GM19023 (cell line): ENCODE measurements around the gene KCNK2.
"Not testable (repeated sequence)": the region's sequence is repeated elsewhere in the genome, so short reads cannot be mapped to it uniquely, and the experiment has no call there.

Experiments
- ATAC-seq: cut with Tn5 transposase; IDR thresholded peaks from one replicate; pipeline ENCODE4 v1.9.1; 2021; ENCODE audit warnings: mild to moderate bottlenecking, moderate library complexity; ENCODE audit not compliant: unreplicated experiment

KCNK2 gene

DNA sequence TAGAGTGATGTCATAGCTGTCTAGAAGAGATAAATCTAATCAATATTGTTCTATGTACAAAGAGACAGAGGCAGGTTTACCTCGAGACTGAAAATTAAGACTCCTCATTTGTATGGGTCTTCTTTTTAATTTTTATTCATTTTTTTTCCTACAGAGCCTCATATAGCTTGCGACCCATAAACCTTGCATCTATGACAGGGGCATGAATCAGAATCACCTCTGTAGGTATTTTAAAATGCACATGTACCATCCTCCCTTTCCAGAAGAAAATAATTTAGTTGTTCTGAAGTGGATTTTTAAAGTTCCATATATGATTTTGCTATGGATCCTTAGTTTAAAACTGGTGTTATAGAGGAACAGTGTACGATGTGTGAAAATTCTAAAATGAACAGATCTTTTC is 64.5 kb downstream of the KCNK2 start:
- ATAC-seq: no peak

DNA sequence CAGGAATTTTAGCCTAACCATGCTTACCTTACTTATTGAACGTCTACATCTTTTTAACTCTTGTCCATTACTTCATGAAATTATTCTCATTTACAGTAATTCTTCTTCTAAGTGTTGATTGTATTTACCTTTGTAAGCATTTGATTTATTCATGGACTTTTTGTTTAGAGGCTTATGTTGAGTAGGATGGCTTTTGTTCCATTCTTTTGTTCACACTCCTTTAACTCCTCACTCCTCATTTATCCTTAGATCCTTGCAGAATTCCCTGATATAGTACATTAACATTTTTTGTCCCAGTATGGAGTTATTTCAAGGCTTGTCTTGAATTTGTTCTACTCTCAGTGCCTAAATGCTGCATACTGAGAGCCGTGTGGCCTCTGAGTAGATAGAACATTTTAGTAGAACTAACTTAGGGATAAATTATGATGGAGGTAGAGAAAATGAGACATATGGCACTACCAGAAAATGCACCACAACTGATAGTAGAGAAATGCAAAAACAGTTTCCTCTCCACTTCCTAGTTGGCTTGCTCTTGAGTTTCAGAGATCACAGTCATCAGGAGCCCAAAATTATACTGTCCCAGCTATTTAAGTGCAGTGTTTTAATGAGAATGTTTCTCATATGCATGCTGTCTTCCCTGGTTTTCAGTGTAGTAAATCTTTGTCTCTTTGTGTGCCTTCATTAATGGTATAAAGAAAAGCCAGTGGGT is 69.5 kb downstream of the KCNK2 start:
- no peak for ATAC-seq

DNA sequence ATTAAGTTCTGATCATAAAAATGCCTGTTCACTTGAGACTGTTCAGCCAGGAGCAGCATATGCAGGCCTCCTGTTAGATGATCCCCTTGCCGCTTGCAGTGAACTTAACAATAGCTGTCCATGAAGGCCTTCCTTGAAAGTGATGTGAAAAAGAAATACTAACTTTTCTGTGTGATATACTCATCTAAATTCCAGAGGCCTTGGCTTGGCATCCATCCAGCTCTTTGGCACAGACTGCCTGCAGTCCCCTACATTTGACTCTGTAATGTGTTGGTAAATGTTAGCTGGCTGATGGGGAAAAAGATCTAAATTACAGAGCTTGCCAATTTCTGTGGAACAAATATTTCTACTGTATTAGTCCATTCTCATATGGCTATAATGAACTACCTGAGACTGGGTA is 73.7 kb downstream of the KCNK2 start:
- ATAC-seq: no peak

DNA sequence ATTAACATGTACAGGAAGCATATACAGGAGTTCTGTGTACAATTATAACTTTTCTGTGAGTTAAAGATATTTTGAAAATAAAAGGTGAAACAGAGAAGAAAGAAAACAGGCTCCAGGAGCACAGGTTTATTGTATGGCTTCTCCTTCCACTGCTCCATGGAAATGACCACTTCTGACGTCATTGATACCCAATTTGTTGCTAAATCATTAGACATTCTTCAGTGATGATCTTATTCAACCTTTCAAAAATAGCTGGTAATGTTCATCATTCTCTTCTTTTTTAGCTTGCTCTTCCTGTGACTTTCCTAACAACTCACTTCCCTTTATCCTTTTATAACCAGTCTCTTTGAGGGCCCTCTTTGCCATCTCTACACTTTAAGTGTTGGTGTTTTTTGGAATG is 77.8 kb downstream of the KCNK2 start:
- no peak for ATAC-seq

DNA sequence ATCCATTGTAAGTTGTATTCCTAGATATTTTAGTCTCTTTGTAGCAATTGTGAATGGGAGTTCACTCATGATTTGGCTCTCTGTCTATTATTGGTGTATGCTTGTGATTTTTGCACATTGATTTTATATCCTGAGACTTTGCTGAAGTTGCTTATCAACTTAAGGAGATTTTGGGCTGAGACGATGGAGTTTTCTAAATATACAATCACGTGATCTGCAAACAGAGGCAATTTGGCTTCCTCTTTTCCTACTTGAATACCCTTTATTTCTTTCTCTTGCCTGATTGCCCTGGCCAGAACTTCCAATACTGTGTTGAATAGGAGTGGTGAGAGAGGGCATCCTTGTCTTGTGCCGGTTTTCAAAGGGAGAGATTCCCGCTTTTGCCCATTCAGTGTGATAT is 80.6 kb downstream of the KCNK2 start:
- ATAC-seq: not testable (repeated sequence)

GRCh38 chr1:215166886-215167285 is 84.3 kb downstream of the KCNK2 start:
- ATAC-seq: no peak

DNA sequence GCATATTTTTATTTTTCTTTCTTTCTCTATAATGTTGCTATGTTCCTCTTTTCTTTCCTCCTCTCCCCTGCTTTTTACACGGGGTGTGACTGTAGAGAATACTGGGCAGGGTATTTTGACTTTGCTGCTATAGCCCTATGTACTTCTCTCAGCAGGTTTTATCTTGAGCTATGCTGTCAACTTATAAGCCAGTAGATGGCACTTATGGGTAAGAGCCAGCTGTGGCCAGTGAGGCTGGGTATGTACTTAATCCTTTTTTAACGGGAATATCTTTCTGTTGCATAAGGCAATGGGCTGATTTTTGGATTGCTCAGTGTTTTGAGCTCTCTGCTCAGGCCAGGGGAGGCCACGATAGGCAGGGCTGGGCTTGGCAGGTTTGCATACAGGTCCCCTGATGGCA is 99.0 kb downstream of the KCNK2 start:
- ATAC-seq: no peak

DNA sequence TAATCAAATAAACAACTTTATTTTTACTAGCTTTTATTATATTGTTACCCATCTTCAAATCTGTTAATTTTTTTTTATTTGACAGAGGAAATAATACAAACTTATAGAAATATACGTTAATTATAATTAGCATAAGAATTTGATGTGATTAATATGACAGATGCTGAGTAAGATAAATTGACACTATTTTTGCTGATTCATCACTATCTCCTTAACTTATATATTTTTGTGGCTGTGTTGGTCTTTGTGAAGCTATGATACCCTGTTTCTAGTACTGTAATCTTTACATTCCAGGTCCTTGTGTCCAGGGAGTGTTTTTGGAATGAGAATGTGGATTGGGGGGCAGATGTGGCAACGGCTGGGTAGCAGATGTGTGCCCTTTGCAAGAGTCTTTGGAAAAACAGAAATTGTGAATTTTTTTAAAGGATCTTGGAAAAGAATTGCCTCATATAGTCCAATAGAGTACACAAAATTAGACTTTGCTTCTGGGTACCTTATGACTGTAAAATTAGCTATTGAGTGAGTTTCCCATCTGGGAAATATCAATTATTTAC is 102.6 kb downstream of the KCNK2 start:
- ATAC-seq: no peak

GRCh38 chr1:215188302-215188950 is 105.9 kb downstream of the KCNK2 start:
- ATAC-seq: no peak

DNA sequence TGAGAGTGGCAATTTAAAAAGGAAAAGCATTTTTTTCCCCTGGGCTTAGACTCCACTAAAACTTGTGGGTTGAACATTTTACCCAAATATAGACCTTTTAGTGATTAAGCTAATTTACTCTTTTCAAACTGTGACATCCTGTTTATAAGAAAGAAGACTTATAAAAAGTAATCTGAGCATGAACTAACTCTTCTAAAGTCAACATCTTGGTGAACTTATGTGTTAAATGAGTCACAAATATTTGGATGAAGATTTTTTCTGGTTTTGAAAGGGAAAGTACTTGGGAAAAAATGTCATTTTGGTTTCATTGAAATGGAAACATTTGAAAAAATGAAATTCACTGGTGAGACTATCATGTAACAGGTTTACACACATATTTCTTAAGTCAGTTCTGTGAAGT is 109.8 kb downstream of the KCNK2 start:
- ATAC-seq: no peak

DNA sequence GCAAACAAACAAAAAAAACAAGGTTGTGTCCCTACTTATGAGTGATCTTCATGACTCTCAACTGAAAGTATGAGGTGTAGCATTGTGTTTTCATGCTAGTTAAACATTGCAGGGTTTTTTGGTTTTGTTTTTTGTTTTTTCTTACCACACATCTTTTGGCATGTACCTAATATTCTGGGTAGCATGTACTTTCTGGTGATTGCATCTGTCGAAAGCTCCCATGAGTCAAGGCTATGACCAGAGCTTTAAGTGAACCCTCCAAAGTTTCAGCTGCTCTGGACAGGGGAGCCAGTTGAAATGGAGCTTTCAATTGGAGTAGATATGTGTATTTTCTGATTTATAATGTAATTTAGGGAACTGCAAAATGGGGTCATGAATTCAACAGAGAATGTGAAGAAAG is 115.5 kb downstream of the KCNK2 start:
- no peak for ATAC-seq

DNA sequence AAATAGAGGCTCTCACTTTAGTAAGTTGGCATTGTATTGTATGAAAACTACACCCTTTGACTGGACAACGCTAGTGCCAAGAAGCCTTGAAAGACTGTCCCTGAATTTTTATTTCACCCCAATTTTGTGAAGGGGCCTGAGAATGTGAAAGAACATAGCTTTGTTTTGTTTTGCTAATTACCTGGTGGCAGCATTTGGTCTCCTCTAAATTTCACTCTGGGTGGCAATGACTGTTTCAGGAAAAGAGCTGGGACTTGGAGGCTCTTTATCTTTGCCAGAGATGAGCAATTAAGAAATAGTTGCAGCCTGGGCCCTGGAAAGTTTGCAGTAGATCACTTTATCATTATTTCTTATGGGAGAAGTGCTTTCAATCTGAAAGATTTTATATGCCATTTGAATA is 117.6 kb downstream of the KCNK2 start:
- no peak for ATAC-seq

- no peak for ATAC-seq
These were observed 118.7 kb downstream of the KCNK2 start for GRCh38 chr1:215201283-215201682.

DNA sequence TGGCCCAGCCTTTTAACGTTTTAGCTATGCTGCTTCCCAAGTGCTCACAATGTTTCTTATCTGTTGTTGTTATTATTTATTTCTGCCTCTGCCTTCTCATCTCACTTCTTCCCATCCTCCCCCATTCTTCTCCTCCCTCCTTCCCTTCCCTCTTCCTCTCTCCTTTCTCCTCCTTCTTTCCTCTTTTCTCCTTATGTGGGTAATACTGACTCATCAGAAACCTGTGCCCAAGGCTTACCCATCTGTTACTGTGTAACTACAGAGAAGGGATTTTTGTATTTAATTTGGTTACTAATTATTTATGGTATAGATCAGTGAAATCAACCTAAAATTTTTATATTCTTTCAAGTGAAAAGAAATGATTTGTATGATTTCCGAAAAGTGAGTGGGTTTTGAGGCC is 120.3 kb downstream of the KCNK2 start:
- ATAC-seq: no peak

GRCh38 chr1:215210167-215210566 is 127.6 kb downstream of the KCNK2 start:
- ATAC-seq: no peak

DNA sequence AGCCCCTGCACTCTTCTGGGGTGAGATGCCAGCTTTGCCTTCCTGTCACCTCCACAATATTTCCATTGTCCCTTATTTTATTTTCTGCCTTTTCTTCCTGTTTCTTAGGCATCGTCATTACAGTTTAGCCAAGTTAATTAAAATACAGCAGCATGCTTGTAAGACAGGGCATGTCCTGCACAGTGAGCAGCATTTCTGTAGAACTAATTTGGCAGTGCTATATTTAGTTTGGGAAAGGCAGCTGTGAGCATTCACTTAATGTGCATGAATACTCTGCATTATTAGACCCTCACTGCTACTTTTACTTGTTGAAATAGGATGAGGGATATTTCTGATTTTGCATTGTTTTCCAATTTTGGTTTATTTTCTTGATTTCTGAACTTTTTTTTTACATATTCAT is 133.3 kb downstream of the KCNK2 start:
- ATAC-seq: no peak

GRCh38 chr1:215219372-215219771 is 136.8 kb downstream of the KCNK2 start:
- ATAC-seq: no peak

DNA sequence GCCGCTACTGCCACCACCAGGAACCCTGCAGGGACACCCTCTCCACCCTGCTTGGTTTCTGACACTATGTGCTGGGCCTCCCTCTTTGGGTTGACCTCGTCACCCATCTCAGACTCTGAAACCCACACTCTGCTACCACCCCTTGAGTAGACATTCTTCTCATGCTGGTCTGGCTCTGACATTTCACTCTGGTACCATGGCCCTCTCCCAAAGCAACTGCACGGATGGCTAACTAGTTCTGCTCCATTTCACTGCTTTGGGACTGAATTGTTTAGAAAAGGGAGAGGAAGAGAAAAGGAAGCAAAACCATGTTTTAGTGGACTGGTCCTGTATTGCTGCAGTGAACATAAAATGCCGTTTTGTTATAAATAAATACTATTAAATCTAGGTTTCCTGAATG is 137.8 kb downstream of the KCNK2 start:
- no peak for ATAC-seq

DNA sequence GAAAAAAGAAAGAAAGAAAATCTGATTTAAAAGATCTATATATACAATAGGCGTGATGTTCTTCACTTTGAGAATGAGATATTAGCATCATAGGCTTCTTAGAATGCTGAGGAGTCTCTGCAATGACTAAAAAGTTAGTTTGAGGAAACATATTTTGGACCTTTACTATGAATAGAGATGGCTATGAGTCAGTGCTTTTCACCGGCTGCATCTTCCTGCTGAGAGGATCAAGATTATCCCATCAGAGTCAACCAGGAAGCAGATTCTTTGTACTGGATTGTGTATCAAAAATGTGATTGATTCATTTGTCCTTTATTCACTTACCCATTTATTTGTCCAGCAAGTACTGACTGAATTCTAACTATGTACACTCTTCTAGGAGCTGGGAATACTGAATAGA is 144.2 kb downstream of the KCNK2 start:
- no peak for ATAC-seq

DNA sequence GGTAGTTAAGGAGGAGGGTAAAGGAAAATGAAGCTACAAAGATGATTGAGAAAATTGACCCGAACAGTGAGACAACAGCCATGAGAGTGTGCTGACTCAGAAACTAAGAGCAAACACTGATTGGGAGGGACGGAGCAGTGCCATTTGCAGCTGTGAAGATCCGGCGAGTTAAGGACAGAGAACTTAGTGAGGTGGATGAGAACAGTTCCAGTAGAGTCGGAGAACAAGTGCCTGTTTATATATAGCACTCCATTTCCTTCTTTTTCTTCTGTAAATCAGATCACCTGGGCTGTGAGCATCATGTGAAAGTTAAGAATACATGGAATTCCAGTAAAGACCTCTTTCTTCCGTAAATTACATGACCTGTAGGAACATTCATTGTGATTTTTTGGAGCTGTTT is 145.7 kb downstream of the KCNK2 start:
- no peak for ATAC-seq

DNA sequence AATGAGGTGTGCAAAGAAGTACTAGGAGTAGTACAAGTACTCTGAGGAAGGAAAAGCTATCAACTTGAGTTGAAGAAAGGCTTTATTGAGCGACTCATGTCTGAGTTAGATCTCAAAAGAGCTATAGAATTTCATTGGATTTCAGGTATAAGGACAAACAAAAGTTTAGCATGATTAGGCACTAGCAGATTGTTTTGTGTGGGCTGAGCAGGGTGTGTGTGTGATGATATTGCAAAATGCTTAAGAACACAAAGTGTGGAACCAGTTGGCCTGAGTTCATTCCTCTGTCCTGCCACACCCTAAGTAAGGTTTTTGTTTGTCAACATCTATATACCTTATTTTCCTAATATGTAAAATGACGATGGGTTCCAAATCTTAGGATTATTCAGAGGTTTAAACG is 158.9 kb downstream of the KCNK2 start:
- ATAC-seq: no peak

GRCh38 chr1:215243345-215244054 is 161.0 kb downstream of the KCNK2 start:
- no peak for ATAC-seq
